ENCODE measurements around the gene GYPC. TPM values are rescaled to one million over a fixed set of nuclear protein-coding genes. Genes with fewer than 3 reads are reported as not detected.

Gene GYPC
- total and polyA plus RNA-seq, 2 of the 4 experiments (the other 2 are of a cell fraction) = 53.4 to 96.3 TPM

DNA sequence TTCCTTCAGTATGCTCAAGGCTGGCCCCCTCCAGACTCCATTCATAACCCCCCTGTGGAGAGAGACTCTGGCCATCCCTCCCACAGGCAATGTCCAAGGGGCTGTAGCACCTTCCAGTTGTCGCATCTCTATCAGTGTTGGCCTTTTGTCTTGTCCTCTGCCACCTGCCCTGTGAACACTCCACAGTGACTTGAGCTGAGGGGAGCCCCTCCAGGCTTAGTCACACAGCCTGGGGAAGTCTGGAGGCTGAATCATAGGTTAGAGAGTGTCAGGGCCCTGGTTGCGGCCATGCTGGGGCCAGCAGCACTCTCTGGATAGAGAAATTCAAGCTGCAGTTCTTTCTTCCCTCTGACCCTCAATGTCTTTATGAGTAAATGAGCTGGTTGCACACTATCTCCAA, 64.7 kb downstream of the GYPC start:
- ChIA-PET POLR2A (ENCODE audit: unreplicated experiment) (no interaction called here), CTCF (no interaction called here)
- Histone ChIP-seq H2BK5ac (ENCODE audit: low read depth, low read length, poor library complexity, severe bottlenecking) (no peak overlapping the region), H4K5ac (ENCODE audit: low read depth, low read length) (no peak overlapping the region), H2AK5ac (ENCODE audit: low read depth, low read length) (no peak overlapping the region), H3K4me1 (ENCODE audit: control insufficient read depth, insufficient read depth, low read length) (no peaks in the 10 kb centered on the region), H2AFZ (replicated peaks; ENCODE audit: low read length, poor library complexity) (no peak overlapping the region), H4K20me1 (ENCODE audit: insufficient read depth, low read length) (no peaks in the 10 kb centered on the region), H3K27ac (ENCODE audit: insufficient read depth, low read length) (no peak overlapping the region), H3K4me2 (ENCODE audit: low read depth, low read length) (no peak overlapping the region), H3K23ac (ENCODE audit: low read depth, low read length) (no peak overlapping the region), H3K9me3 (ENCODE audit: control insufficient read depth, insufficient read depth, low read length) (no peaks in the 10 kb centered on the region), H3K9me1 (ENCODE audit: insufficient read depth, low read length) (no peaks in the 10 kb centered on the region), H3K14ac (replicated peaks; ENCODE audit: low read depth, low read length) (no peak overlapping the region), H3K4me3 (ENCODE audit: insufficient read depth, low read depth, low read length) (no peak overlapping the region), H2BK15ac (ENCODE audit: low read depth, low read length) (no peak overlapping the region), H3K18ac (ENCODE audit: low read depth, low read length) (no peak overlapping the region), H4K91ac (ENCODE audit: insufficient read depth, low read depth, low read length) (no peak overlapping the region), H3K9ac (ENCODE audit: low read depth, low read length) (no peak overlapping the region), H2BK120ac (ENCODE audit: low read depth, low read length) (no peak overlapping the region), H4K8ac (ENCODE audit: low read depth in 2 of 2, low read length in 2 of 2) (no peak overlapping the region), H3K4ac (ENCODE audit: low read depth, low read length) (no peak overlapping the region), H2AK9ac (replicated peaks; ENCODE audit: low read depth, low read length, poor library complexity) (no peak overlapping the region), H3K36me3 (ENCODE audit: control insufficient read depth, insufficient read depth, low read length) (no peaks in the 10 kb centered on the region), H3K79me1 (ENCODE audit: low read depth in 1 of 2, low read length in 2 of 2) (no peaks in the 10 kb centered on the region), H3K56ac (ENCODE audit: extremely low read depth, insufficient read depth, low read length) (no peak overlapping the region), H2BK20ac (ENCODE audit: low read depth, low read length) (no peak overlapping the region), H3K27me3 (ENCODE audit: control insufficient read depth, insufficient read depth, low read length) (peaks cover 4% of the 10 kb centered on the region)
- no TSS peak for BruUV-seq (replicated peaks)
- in situ Hi-C loops (cut with MboI; ENCODE audit: low sequenced_read_pairs) = no loop called here
- peak; percentile 50 for DNase-seq
- peak; percentile 59; the same call in 1 of the 2 replicates for ATAC-seq (ENCODE audit: low read depth)
- WGBS, 2 experiments (ENCODE audit: extremely low coverage in 2 of 2, insufficient read length in 1 of 2) = no CpG with 5 or more reads among the region's 2 CpGs
- dilution Hi-C loops (cut with HindIII; ENCODE audit: low sequenced_read_pairs, unreplicated experiment) = no loop called here
- intact Hi-C loops (cut with micrococcal nuclease) = no loop called here
- TF ChIP-seq FOS (IDR thresholded peaks at IDR 0.05; ENCODE audit: low read depth, low read length) (no peak), CEBPB (IDR thresholded peaks at IDR 0.05; ENCODE audit: low read depth, low read length) (no peak), CTCF (conservative IDR thresholded peaks at IDR 0.05; ENCODE audit: low read depth, low read length) (no peak), CHD1 (IDR thresholded peaks at IDR 0.05; ENCODE audit: low read depth, low read length) (no peak), SMC3 (IDR thresholded peaks at IDR 0.05; ENCODE audit: low read depth, low read length) (no peak), NFE2L2 (IDR thresholded peaks at IDR 0.05; ENCODE audit: low read depth, low read length) (no peak), MAZ (IDR thresholded peaks at IDR 0.05; ENCODE audit: borderline replicate concordance, low read depth, low read length) (no peak), RAD21 (IDR thresholded peaks at IDR 0.05; ENCODE audit: low read length) (no peak), MXI1 (IDR thresholded peaks at IDR 0.05; ENCODE audit: borderline replicate concordance, low read depth, low read length) (no peak), MAFK (IDR thresholded peaks at IDR 0.05; ENCODE audit: low read depth, low read length) (no peak), POLR2A (IDR thresholded peaks at IDR 0.05; ENCODE audit: low read depth, low read length) (no peak)
- TF ChIP-seq, protein P1, sequence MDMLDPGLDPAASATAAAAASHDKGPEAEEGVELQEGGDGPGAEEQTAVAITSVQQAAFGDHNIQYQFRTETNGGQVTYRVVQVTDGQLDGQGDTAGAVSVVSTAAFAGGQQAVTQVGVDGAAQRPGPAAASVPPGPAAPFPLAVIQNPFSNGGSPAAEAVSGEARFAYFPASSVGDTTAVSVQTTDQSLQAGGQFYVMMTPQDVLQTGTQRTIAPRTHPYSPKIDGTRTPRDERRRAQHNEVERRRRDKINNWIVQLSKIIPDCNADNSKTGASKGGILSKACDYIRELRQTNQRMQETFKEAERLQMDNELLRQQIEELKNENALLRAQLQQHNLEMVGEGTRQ (IDR thresholded peaks at IDR 0.05; ENCODE audit: low read depth, low read length) = no peak
